GM18499 (cell line): ENCODE measurements around the gene FFAR2.
A peak's percentile ranks its signal among the peaks of the same experiment; 100 is the strongest.

ENCODE experiments used
- ATAC-seq: cut with Tn5 transposase; IDR thresholded peaks from one replicate; pipeline ENCODE4 v1.9.1; 2021; ENCODE audit warnings: moderate number of reproducible peaks; ENCODE audit not compliant: insufficient read depth, unreplicated experiment

The FFAR2 gene

GRCh38 chr19:35478794-35479677, 31.0 kb downstream of the FFAR2 start:
- no peak for ATAC-seq

GRCh38 chr19:35483089-35483488, 35.0 kb downstream of the FFAR2 start:
- ATAC-seq, result no peak

DNA sequence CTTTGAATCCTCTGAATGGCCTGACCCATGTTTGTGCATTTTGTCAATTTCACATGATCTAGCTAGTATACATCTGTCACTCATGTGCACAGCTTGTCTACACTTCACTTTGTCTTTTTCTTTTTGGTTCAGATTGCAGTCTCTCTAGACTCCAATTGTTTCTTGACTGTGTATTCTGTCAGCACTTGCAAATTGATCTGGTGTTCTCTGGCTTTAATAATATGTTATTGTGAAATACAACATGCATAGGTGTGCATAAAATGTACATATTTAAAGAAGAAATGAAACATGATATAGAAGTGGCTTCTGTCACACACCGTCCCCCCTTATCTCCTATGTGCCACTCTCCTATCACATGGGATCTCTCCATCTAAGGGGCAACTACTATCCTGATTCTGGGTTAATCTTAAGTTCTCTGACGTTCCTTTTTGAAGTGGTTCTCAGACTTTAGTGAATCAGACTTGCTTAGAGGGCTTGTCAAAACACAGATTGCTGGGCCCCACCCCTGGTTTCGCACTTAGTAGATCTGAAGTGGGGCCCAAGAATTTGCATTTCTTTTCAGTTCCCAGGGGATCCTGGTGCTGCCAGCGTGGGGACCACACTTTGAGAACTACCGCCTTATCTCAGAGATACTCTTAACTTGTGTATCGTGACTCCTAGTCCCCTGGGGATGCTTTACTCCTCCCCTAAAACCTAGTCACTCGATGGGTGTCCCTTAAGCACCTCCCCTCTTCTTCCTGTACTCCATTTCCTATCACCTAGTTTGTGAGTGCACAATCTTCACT, 36.4 kb downstream of the FFAR2 start:
- ATAC-seq, result peak; percentile 64

DNA sequence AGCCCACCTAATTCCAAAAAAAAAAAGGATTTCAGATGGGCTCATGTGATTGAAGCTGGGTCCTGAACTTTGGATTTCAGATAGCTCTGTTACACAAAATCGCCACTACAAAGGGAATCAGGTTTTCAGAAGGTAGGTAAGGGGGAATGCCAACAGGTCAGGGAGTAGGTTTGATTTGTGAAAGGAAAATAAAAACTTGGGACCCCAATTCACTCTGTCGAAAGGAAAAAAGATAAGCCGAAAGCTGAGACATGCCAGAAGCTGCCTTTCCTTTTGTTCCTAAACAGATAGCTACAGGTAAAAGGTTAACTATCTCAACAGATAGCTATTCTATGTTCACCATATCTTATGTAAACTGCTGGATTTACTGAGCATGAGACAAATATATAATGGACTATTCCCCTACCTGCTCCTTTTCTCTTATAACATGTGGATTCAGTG, 38.2 kb downstream of the FFAR2 start:
- ATAC-seq, result no peak

DNA sequence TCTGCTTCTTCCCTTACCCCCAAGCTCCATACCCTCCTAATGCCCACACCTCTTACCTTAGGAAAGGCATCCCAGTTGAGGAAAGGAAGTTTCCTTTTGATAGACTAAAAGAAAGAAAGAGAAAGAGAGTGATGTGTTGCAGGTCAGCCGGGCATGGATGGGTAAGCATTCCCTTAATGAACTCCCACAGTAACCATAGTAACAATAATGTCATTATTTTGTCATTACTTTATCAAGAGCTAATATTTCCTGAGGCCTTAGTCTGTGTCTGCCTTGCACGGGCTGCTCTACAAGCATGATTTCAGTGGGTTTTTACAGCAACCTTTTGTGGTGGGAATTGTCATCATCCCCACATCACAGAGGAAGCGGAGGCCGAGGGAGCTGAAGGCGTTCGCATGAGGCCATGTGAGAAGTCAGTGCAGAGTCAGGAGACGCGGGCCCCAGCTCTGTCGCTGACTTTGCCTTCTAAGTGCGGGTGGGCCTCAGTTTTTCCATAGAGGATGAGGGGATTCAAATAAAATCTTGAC, 39.7 kb downstream of the FFAR2 start:
- no peak for ATAC-seq

DNA sequence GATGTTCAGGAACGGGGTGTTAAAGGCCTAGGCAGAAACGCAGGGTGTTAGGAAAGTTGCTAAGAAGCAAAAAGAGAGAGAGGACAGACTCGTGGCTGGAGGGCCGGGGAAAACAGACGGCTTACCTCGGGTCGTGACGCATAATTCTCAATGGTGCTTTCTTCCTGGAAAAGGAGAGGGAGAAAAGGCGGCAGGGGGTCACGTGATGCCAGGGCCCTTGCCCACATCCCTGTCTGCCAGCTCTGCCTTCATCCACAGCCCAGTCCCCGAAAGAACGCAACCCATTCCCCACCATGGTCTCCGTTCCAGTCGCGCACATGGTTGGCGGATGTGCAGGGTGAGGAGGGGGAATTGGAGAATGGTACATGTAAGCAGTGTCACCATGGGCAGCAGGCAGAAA, 40.6 kb downstream of the FFAR2 start:
- no peak for ATAC-seq

DNA sequence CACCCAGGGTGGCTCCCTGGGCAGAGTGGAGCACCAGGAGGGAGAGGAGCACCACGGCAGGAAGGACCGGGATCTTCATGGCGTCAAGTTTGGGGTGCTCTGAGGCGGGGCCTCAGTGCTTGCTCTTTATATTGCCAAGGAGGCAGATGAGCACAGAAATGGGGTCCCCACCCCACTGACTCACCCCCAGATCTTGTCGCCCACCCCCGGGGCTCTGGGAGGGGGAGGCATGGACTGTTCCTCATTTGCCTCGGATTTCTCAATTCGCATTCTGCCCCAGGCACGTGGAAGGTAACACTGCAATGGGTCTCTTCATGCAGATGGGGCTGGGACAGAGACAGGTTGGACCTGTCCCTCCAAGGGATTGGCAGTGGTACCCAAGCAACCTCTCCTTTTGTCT, 42.3 kb downstream of the FFAR2 start, which contains the start of gene KRTDAP:
TSS of gene KRTDAP (minus strand) at position 101 of the 400 bp plus-strand sequence. CDS start at position 79, 22 bp downstream.
- ATAC-seq, result no peak

GRCh38 chr19:35491836-35492360, 43.8 kb downstream of the FFAR2 start:
- ATAC-seq, result no peak

- no peak for ATAC-seq
Measured at GRCh38 chr19:35493971-35494370, 45.9 kb downstream of the FFAR2 start.

DNA sequence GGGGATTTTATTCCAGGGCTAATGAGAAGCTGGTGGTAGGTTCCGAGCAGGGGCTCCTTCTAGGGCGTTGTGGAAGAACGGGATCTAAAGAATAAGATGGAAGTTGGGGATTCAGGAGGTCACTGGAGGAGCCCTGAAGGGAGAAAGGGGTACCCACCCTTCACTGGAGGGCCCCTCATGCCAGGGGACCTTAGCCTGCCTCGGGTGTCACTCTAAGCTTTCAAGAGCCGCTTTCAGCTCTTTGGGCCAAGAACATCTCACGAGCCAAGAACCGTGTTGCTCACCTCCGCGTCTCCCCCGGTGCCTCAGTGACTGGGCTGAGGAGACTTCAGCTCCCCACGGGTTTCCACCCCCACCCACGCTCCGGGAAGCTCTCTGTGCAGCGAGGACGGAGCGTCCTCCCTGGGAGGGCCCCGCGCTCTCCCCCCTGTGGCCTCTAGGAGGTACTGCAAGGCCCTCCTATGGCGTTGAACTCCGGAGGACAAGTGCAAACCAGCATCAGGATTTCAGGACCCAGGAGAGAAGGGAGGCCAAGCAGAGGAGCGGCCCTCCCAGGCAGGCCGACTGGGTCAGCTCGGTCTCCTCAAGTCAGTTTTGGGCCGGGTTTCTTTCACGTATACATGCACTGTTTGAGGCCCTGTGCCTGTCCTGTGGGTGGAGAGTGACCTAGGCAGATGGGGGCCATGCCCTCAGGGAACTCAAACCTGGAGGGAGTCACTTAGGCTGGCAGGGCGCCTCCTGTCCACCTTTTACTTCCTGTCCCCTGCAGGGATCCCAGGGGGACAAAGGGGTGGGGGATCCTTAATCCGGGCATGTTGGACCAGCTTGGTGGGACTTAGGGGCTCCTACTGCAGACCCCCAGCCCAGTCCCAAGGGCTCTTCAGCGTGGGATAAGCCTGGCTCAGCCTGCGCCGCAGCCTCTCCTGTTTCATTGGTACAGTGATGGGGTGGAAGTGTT, 47.3 kb downstream of the FFAR2 start:
- ATAC-seq, result no peak

GRCh38 chr19:35497406-35497805, 49.3 kb downstream of the FFAR2 start:
- no peak for ATAC-seq

DNA sequence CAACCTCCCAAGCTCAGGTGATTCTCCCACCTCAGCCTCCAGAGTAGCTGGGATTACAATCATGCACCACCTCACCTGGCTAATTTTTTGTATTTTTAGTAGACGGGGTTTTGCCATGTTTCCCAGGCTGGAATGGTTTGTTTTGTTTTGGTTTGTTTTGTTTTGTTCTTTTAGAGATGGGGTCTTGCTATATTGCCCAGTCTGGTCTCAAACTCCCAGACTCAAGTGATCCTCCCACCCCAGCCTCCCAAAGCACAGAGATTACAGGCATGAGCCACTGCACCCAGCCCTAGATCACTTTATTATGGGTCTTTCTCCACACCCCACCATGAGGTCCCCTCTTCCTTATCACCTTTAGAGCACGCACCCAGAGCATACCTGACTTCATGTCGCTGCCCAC, 50.2 kb downstream of the FFAR2 start:
- no peak for ATAC-seq

DNA sequence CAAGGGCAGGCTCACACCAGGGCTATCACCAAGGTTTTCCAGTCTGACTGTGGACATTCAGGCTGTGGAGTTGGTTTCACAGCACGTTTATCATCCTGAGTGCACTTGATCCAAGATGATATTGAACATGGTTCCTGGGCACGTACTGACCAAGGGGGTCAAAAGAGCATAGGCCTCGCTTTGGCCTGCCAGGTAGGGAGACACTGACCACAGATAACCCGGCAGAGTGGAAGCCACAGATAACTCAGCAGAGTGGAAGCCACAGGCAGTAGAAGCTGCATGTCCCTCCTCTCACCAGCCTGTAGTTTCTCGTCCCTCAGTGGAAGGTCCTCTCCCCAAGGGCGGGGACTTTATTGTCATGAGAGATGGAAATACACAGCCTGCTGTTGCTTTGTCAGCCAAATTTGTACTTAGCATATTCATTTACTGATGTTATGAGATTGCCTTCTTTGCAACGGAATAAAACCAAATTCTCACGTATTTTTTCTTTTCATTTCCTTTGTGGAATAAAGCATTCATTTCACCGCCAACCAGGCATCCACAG, 51.0 kb downstream of the FFAR2 start:
- ATAC-seq, result no peak

DNA sequence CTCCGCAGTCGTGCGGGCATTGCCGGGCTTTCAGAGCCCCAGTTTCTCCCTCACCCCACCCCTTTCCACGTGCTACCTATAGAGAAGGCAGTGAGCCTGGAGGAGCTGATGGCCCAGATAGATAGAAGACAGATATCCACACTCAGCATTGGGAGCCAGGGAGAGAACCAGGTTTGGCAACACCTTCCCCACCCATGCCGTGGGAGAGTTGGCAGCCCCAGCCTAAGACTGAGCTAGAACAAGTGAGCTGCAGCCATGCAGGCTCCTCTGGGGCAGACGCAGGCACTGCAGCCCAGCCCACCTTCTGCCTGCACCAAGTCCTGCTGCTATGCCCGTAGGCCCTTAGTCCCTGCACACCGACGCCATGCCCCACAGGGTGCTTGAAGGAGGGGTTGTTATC, 52.6 kb downstream of the FFAR2 start:
- ATAC-seq, result no peak
